Right lobe of liver (tissue), 6 donors: ENCODE measurements around the gene SRCAP. TPM values are rescaled to one million over a fixed set of nuclear protein-coding genes. Genes with fewer than 3 reads are reported as not detected.

Experiments used
- ATAC-seq, 4 donors: fragments of 200-7000 bp; cut with Tn5 transposase; one replicate each; pipeline ENCODE4 v1.9.1; 2020; ENCODE audit warnings: mild to moderate bottlenecking in 4 of 4, moderate library complexity in 4 of 4
- DNase-seq, 3 donors: peaks; one replicate each; pipeline ENCODE4 v3.0.0-alpha.2; 2020
- H3K27ac ChIP-seq, 3 donors: fragments of 200-600 bp; one replicate each; pipeline ENCODE4 v1.8.0; 2022
- H3K27me3 ChIP-seq, 2 donors: fragments of 200-600 bp; one replicate each; pipeline ENCODE4 v1.8.0; 2022
- H3K36me3 ChIP-seq, 4 donors: fragments of 200-600 bp; sonication (generic) in 1 of 4; one replicate each; pipeline versions ENCODE4 v1.5.1 to v1.8.0; 2017 to 2022; ENCODE audit warnings: control low read depth in 1 of 4
- H3K4me1 ChIP-seq, 4 donors: fragments of 200-600 bp; sonication (generic) in 1 of 4; one replicate each; pipeline versions ENCODE4 v1.5.1 to v1.8.0; 2017 to 2022; ENCODE audit warnings: control low read depth in 1 of 4
- H3K4me3 ChIP-seq, 3 donors: fragments of 200-600 bp; one replicate each; pipeline ENCODE4 v1.8.0; 2022
- H3K9me3 ChIP-seq, 4 donors: fragments of 200-600 bp; sonication (generic) in 1 of 4; one replicate each; pipeline versions ENCODE4 v1.5.1 to v1.8.0; 2017 to 2022; ENCODE audit warnings: control low read depth in 1 of 4
- POLR2A ChIP-seq: fragments of 450-650 bp; IDR thresholded peaks from one replicate; pipeline ENCODE4 v1.6.1; 2017; ENCODE audit warnings: antibody characterized with exemption, mild to moderate bottlenecking
- WGBS: methylation state at CpG from one replicate; pipeline ENCODE4 v1.1.6; 2018; ENCODE audit warnings: low coverage, low lambda C conversion rate; ENCODE audit not compliant: insufficient coverage; ENCODE audit errors: missing lambda C conversion rate; 5-methylcytosine and 5-hydroxymethylcytosine counted together
- intact Hi-C, 2 donors: fragments of 100-400 bp; cut with DNase I; formaldehyde crosslinking; loops; one replicate each; pipeline versions ENCODE4 v1.11.2 to v1.14.1; 2022
- total RNA-seq, 6 experiments: library from RNA; depleted of rRNA in 2 of 6; stranded (reverse); fragments of >200 nt in 2 of 6; fragmentation: NEBNext Ultra II Directional in 3 of 6; extraction: Animal tissue kit (Norgen Biotek cat#: 25700) in 3 of 6; gene quantifications; one replicate each; pipeline versions ENCODE4 v1.1.0 to v1.2.4, GENCODE V29; 2016 to 2023
- TF ChIP-seq, protein P1 (sequence below), 4 donors: fragments of 200-600 bp in 3 of 4; fragments of 450-650 bp in 1 of 4; IDR thresholded peaks; one replicate each; pipeline versions ENCODE4 v1.5.1 to v1.8.0; 2016 to 2022; ENCODE audit warnings: antibody characterized with exemption in 4 of 4, mild to moderate bottlenecking in 2 of 4
- donor health status: DM: no; HTN: yes; CAD: no.
- donor health status: DM: no; HTN: no; CAD: no.
- donor health status: DM: no; HTN: no; CAD: no.
- donor health status: DM: no; HTN: yes; CAD: no.
- donor health status: DM: no; HTN: yes; CAD: no.

The SRCAP gene
- total RNA-seq, 6 experiments from 2014 or later, result 12.1 to 31.3 (median 22.6) TPM

DNA sequence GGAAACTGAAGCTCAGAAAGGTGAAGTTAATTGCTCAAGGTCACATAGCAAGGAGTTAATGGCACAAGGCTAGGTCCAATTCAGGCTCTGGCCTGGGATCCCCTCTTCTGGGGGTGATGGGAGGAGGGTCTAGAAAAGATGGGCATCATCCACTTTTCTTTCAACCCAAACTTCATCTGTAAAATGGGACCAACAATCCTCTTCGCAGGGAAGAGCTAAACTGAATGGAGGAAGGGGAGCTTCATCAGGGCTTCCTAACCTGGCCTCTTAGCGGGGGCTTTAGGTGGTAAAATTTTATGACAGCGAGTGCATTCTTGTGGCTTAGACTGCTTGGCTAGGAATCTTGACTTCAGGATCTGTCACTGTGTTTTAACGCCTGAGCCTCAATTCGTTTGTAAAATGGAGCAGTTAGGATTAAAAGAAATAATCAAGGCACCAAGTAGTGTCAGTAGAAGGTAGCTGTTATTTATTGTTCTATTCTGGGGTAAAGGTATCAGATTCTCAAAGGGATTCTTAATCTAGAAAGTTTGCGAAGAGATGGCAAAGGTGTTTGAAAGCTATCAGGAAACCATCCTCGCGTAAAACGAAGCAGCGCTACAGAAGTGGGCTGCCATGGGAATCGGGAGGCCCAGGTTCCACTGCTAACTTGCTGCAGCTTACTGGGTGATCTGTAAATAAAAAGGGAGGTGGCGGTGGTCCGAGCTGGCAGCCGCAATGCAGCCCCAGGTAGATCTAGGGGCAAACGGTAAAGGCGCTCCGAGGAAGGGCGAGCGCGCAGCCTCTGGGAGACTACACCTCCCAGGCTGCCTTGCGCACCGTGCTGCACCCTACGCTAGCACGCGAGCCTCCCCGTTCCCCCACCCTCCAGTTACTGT is 1.5 kb upstream of the SRCAP start:
- ATAC-seq (peak; percentile 90 to 92 (median 91)), DNase-seq (peak in 1 of 3 donors; percentile 99)
- Histone ChIP-seq H3K36me3 (peaks cover 0 to 20% (median 11%) of the 10 kb centered on the region in 4 donors), H3K4me1 (peaks cover 0 to 21% (median 10%) of the 10 kb centered on the region in 4 donors), H3K27ac (peak overlapping the region; percentile 98 to 100 (median 100)), H3K27me3 (no peaks in the 10 kb centered on the region), H3K4me3 (peak overlapping the region; percentile 93 to 98 (median 95)), H3K9me3 (no peaks in the 10 kb centered on the region)
- intact Hi-C loops, result no loop called here
- WGBS, result 18% methylated on average over 11 of the region's 26 CpGs
- TF ChIP-seq POLR2A, result no peak
- TF ChIP-seq, protein P1, sequence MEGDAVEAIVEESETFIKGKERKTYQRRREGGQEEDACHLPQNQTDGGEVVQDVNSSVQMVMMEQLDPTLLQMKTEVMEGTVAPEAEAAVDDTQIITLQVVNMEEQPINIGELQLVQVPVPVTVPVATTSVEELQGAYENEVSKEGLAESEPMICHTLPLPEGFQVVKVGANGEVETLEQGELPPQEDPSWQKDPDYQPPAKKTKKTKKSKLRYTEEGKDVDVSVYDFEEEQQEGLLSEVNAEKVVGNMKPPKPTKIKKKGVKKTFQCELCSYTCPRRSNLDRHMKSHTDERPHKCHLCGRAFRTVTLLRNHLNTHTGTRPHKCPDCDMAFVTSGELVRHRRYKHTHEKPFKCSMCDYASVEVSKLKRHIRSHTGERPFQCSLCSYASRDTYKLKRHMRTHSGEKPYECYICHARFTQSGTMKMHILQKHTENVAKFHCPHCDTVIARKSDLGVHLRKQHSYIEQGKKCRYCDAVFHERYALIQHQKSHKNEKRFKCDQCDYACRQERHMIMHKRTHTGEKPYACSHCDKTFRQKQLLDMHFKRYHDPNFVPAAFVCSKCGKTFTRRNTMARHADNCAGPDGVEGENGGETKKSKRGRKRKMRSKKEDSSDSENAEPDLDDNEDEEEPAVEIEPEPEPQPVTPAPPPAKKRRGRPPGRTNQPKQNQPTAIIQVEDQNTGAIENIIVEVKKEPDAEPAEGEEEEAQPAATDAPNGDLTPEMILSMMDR (IDR thresholded peaks at IDR 0.05), result no peak

DNA sequence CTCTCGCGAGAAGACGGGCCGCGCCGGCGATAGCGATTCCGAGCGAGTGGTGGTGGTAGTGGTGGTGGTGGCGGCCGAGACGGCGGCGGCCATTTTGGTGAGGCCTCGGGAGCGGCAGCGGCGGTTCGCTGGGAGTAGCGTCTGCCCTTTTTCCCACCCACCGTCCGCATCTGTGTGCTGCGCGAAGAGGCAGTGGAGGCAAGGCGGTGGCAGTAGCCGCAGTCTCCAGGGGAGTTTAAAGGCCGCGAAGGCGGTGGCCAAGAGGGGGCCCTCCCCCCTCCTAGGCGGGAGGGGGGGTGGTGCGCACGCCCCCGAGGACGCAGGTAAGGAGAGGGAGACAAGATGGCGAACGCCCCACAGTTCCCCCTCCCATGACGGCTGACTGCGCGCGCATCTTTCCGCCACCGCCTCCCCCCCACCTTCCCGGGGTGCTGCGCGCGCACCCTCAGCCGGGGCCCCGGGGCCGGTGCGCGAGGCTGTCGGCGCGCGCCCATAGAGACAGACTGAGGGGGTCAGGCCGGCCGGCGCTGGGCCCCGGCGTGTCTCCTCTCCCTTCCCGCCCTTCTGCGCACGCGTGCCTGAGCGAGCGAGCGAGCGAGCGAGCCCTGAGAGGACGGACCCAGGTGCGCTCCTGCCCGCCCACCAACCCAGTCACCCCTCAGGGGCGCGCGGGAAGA is 694 bp upstream of the SRCAP start:
- 0% methylated on average over 3 of the region's 76 CpGs for WGBS
- TF ChIP-seq POLR2A, result peak; percentile 94
- TF ChIP-seq, protein P1 (IDR thresholded peaks at IDR 0.05), result no peak

DNA sequence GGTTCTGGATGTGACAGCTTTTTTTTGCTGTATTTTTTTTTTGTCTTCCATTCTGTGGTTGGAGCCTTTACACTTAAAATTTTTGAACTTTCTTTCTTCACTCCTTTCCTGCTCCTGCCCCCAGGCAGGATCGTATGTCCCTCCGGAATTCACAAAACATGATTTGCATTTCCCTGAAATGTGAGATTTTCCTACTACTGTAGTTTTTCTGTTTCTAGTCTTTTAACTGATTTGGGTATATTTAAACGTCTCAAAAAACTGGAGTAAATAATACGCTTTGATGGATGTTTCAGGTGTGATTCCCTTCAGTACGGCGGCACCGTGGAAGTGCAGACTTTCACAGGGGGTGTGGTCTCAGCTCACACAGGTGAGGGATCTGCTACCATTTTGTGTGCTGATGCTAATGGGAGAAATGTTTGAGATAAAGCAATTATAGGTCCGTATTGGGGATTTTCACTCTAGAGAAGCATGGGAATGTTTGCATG is 686 bp downstream of the SRCAP start:
- Histone ChIP-seq H3K27me3 (no peaks in the 10 kb centered on the region), H3K4me3 (peak overlapping the region; percentile 93 to 98 (median 95)), H3K4me1 (peaks cover 0 to 21% (median 10%) of the 10 kb centered on the region in 4 donors), H3K9me3 (no peaks in the 10 kb centered on the region), H3K27ac (peak overlapping the region; percentile 98 to 100 (median 100)), H3K36me3 (peaks cover 0 to 42% (median 28%) of the 10 kb centered on the region in 4 donors)
- WGBS, result 12% methylated on average over 8 of the region's 8 CpGs
- ATAC-seq, result no peak
- intact Hi-C loops, result loop anchor here in 1 of 2 donors (10.0 kb wide), 1 partner anchor 55 kb away; no protein-coding TSS in a partner anchor
- DNase-seq, result no peak
- TF ChIP-seq, protein P1 (IDR thresholded peaks at IDR 0.05), result no peak
- TF ChIP-seq POLR2A, result no peak

More for the DNA sequence above, 694 bp upstream of the SRCAP start:
- DNase-seq (peak; percentile 95 to 99 (median 99)), ATAC-seq (peak; percentile 77 to 86 (median 84))
- no peaks in the 10 kb centered on the region for H3K9me3 ChIP-seq
- intact Hi-C loops, result no loop called here
- peaks cover 0 to 21% (median 10%) of the 10 kb centered on the region in 4 donors for H3K4me1 ChIP-seq
- H3K36me3 ChIP-seq, result peaks cover 0 to 28% (median 15%) of the 10 kb centered on the region in 4 donors
- peak overlapping the region; percentile 93 to 98 (median 95) for H3K4me3 ChIP-seq
- no peaks in the 10 kb centered on the region for H3K27me3 ChIP-seq
- H3K27ac ChIP-seq, result peak overlapping the region; percentile 98 to 100 (median 100)

DNA sequence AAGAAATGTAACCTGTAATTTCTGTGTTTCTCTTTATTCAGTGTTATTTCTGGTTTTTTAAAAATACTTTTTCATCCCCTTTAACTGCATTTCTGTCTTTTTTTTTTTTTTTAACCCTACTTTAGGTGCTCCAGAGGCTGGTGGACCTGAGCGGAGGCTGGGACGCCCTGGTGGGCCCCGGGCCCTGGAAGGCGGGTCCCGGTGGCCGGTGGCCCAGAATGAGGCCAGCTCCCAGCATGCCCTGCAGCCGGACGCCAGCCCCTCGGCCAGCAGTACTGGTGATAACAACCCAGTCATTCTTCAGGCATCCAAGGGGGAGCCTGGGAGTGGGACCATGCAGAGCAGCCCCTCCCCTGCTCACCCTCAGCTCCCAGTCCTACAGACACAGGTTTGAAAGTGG is 1.5 kb downstream of the SRCAP start:
- Histone ChIP-seq H3K27ac (no peak overlapping the region), H3K36me3 (peaks cover 0 to 50% (median 36%) of the 10 kb centered on the region in 4 donors), H3K9me3 (no peaks in the 10 kb centered on the region), H3K4me1 (peaks cover 0 to 21% (median 10%) of the 10 kb centered on the region in 4 donors), H3K27me3 (no peaks in the 10 kb centered on the region), H3K4me3 (no peak overlapping the region)
- no peak for ATAC-seq
- intact Hi-C loops, result loop anchor here in 1 of 2 donors (10.0 kb wide), 1 partner anchor 54 kb away; no protein-coding TSS in a partner anchor
- WGBS, result 76% methylated on average over 4 of the region's 9 CpGs
- no peak for DNase-seq
- TF ChIP-seq, protein P1 (IDR thresholded peaks at IDR 0.05), result no peak
- TF ChIP-seq POLR2A, result no peak
